ENCODE measurements around the gene TTC23.

The TTC23 gene

GRCh38 chr15:99153026-99153535 is 96.3 kb downstream of the TTC23 start:
- TF ChIP-seq CTCF (IDR thresholded peaks at IDR 0.05; ENCODE audit: insufficient read depth, low read depth, low read length, missing control alignments), result no peak
- H3K4me3 ChIP-seq (ENCODE audit: low read depth, low read length), result no peak overlapping the region
- DNase-seq (ENCODE audit: low read depth), result no peak

GRCh38 chr15:99151156-99151555 is 98.2 kb downstream of the TTC23 start:
- DNase-seq (ENCODE audit: low read depth), result no peak
- H3K4me3 ChIP-seq (ENCODE audit: low read depth, low read length), result no peak overlapping the region
- no peak for TF ChIP-seq CTCF (IDR thresholded peaks at IDR 0.05; ENCODE audit: insufficient read depth, low read depth, low read length, missing control alignments)

GRCh38 chr15:99149366-99149765 is 100.0 kb downstream of the TTC23 start:
- TF ChIP-seq CTCF (IDR thresholded peaks at IDR 0.05; ENCODE audit: insufficient read depth, low read depth, low read length, missing control alignments), result no peak
- no peak for DNase-seq (ENCODE audit: low read depth)
- no peak overlapping the region for H3K4me3 ChIP-seq (ENCODE audit: low read depth, low read length)

- TF ChIP-seq CTCF (IDR thresholded peaks at IDR 0.05; ENCODE audit: insufficient read depth, low read depth, low read length, missing control alignments), result no peak
- H3K4me3 ChIP-seq (ENCODE audit: low read depth, low read length), result no peak overlapping the region
- no peak for DNase-seq (ENCODE audit: low read depth)
Measured at GRCh38 chr15:99148851-99149276, 100.5 kb downstream of the TTC23 start.

- DNase-seq (ENCODE audit: low read depth), result no peak
- no peak for TF ChIP-seq CTCF (IDR thresholded peaks at IDR 0.05; ENCODE audit: insufficient read depth, low read depth, low read length, missing control alignments)
- no peak overlapping the region for H3K4me3 ChIP-seq (ENCODE audit: low read depth, low read length)
Measured at GRCh38 chr15:99146661-99147060, 102.7 kb downstream of the TTC23 start.

GRCh38 chr15:99145778-99146177 is 103.6 kb downstream of the TTC23 start:
- no peak overlapping the region for H3K4me3 ChIP-seq (ENCODE audit: low read depth, low read length)
- TF ChIP-seq CTCF (IDR thresholded peaks at IDR 0.05; ENCODE audit: insufficient read depth, low read depth, low read length, missing control alignments), result no peak
- no peak for DNase-seq (ENCODE audit: low read depth)

- no peak overlapping the region for H3K4me3 ChIP-seq (ENCODE audit: low read depth, low read length)
- no peak for DNase-seq (ENCODE audit: low read depth)
- no peak for TF ChIP-seq CTCF (IDR thresholded peaks at IDR 0.05; ENCODE audit: insufficient read depth, low read depth, low read length, missing control alignments)
Measured at GRCh38 chr15:99145005-99145404, 104.4 kb downstream of the TTC23 start.

Data from GM12865 (cell line).